ENCODE measurements around the gene B3GALT6.

DNA sequence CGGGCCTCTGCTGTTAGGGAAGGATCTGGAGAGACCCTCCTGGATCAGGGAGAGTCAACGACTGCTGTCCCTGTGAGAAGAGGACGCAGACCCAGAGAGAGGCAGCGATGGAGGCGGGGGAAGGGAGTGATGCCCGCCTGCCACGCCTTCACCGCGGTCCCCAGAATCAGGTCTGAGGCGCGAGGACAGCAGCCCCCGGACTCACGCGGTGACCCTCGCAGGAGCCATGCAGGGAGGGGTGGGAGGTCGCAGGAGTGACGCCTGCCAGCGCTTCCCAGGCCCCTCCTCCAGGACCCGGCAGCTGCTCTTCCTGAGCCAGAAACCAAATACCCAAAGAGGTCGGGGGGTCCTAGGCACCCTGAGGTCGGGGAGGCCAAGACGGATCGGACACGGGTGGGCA, 11.8 kb upstream of the B3GALT6 start:
- TF ChIP-seq CTCF (IDR thresholded peaks at IDR 0.05): no peak
- TF ChIP-seq POLR2A (IDR thresholded peaks at IDR 0.05): no peak
